ENCODE results near the gene APOB. TPM values are rescaled to one million over a fixed set of nuclear protein-coding genes. Genes with fewer than 3 reads are reported as not detected.

The APOB gene
- polyA plus RNA-seq, 1 donor, result 0.03 TPM

- DNase-seq (ENCODE audit: low read depth), result no peak
Measured at GRCh38 chr2:21019000-21019677, 24.7 kb downstream of the APOB start.

- no peak for DNase-seq (ENCODE audit: low read depth)
Measured at GRCh38 chr2:21018290-21018689, 25.6 kb downstream of the APOB start.

- no peak for DNase-seq (ENCODE audit: low read depth)
Measured at GRCh38 chr2:21017748-21018276, 26.1 kb downstream of the APOB start.

GRCh38 chr2:21015281-21015645 lies 28.6 kb downstream of the APOB start:
- no peak for DNase-seq (ENCODE audit: low read depth)

GRCh38 chr2:21014364-21015280 lies 29.3 kb downstream of the APOB start:
- no peak for DNase-seq (ENCODE audit: low read depth)

- no peak for DNase-seq (ENCODE audit: low read depth)
Measured at GRCh38 chr2:21013043-21013816, 30.6 kb downstream of the APOB start.

- DNase-seq (ENCODE audit: low read depth), result no peak
Measured at GRCh38 chr2:21012557-21012937, 31.3 kb downstream of the APOB start.

- DNase-seq (ENCODE audit: low read depth), result no peak
Measured at GRCh38 chr2:21011876-21012556, 31.9 kb downstream of the APOB start.

- no peak for DNase-seq (ENCODE audit: low read depth)
Measured at GRCh38 chr2:21011453-21011852, 32.4 kb downstream of the APOB start.

GRCh38 chr2:21010813-21011439 lies 32.9 kb downstream of the APOB start:
- no peak for DNase-seq (ENCODE audit: low read depth)

GRCh38 chr2:21009662-21010225 lies 34.1 kb downstream of the APOB start:
- no peak for DNase-seq (ENCODE audit: low read depth)

- no peak for DNase-seq (ENCODE audit: low read depth)
Measured at GRCh38 chr2:21008790-21009661, 34.8 kb downstream of the APOB start.

GRCh38 chr2:21008014-21008789 lies 35.7 kb downstream of the APOB start:
- DNase-seq (ENCODE audit: low read depth), result no peak

- DNase-seq (ENCODE audit: low read depth), result no peak
Measured at GRCh38 chr2:21007129-21008013, 36.5 kb downstream of the APOB start.

GRCh38 chr2:21006423-21007128 lies 37.3 kb downstream of the APOB start:
- no peak for DNase-seq (ENCODE audit: low read depth)

- DNase-seq (ENCODE audit: low read depth), result no peak
Measured at GRCh38 chr2:21005700-21006422, 38.0 kb downstream of the APOB start.

Measured in forelimb muscle (tissue), 1 donor.